HUES48 (cell line): ENCODE measurements around the gene NPHP1.
"Not testable (repeated sequence)": the region's sequence is repeated elsewhere in the genome, so short reads cannot be mapped to it uniquely, and the experiment has no call there.

ENCODE experiments used
- H3K27ac ChIP-seq: one replicate; pipeline ENCODE4 v1.7.0; 2013; ENCODE audit warnings: low read depth, low read length, inconsistent platforms
- H3K27me3 ChIP-seq: 2 replicates; pipeline ENCODE4 v1.6.1; 2013; ENCODE audit warnings: mild to moderate bottlenecking, low read length; ENCODE audit not compliant: control insufficient read depth, insufficient read depth
- H3K36me3 ChIP-seq: 2 replicates; pipeline ENCODE4 v1.6.1; 2013; ENCODE audit warnings: low read length; ENCODE audit not compliant: control insufficient read depth, insufficient read depth
- H3K4me1 ChIP-seq: 2 replicates; pipeline ENCODE4 v1.6.1; 2013; ENCODE audit warnings: mild to moderate bottlenecking, low read length; ENCODE audit not compliant: control insufficient read depth, insufficient read depth
- H3K4me3 ChIP-seq: 2 replicates; pipeline ENCODE4 v1.5.1; 2013; ENCODE audit warnings: mild to moderate bottlenecking, low read depth, low read length
- H3K9ac ChIP-seq: 2 replicates; pipeline ENCODE4 v1.6.1; 2013; ENCODE audit warnings: mild to moderate bottlenecking, low read depth, low read length, moderate library complexity
- H3K9me3 ChIP-seq: 2 replicates; pipeline ENCODE4 v1.6.1; 2013; ENCODE audit warnings: low read length; ENCODE audit not compliant: control insufficient read depth, insufficient read depth

Gene NPHP1

DNA sequence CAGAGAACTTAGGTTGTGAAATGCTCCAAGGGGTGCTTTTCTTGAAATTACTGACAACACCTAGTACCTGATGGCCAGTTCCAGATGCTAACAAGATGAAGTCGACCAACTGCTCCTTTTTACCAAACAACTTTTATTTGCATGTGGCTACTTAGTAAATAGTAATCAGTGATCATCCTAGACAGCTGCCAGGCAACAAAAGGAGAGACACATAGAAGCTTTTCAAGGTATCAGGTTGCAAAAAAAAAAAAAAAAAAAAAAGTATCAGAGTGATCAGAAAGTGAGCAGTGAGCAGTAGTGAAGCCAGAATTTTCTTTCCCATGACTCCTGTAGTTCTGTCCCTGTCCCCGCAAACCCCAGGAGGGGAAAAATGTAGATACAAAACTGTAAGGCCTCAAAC, 121.1 kb downstream of the NPHP1 start:
- H3K9me3 ChIP-seq, H3K36me3 ChIP-seq: not testable (repeated sequence)

GRCh38 chr2:110083162-110083561, 121.7 kb downstream of the NPHP1 start:
- H3K9me3 ChIP-seq, H3K27me3 ChIP-seq, H3K36me3 ChIP-seq, H3K4me3 ChIP-seq, H3K27ac ChIP-seq, H3K9ac ChIP-seq, H3K4me1 ChIP-seq: not testable (repeated sequence)

More for the DNA sequence above, 121.1 kb downstream of the NPHP1 start:
- H3K27me3 ChIP-seq, H3K27ac ChIP-seq, H3K4me1 ChIP-seq, H3K4me3 ChIP-seq, H3K9ac ChIP-seq: not testable (repeated sequence)

DNA sequence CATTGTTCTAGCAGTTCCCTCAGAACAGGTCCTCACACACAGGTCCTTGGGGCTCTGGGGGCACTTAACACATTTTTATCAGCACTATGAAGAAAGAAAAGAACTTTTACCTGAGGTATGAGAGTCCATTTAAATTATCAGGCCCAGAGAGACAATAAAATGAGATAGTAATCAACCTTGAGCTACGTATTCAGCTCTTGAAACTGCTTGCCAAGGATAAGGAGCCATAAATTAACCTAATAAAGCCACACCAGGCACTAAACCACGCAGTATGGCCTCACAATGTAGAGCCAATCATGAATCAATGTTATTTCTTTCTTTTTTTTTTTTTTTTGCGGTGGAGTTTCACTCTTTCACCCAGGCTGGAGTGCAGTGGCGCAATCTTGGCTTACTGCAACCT, 126.7 kb downstream of the NPHP1 start:
- H3K27ac ChIP-seq, H3K4me1 ChIP-seq, H3K9ac ChIP-seq, H3K4me3 ChIP-seq, H3K36me3 ChIP-seq, H3K9me3 ChIP-seq, H3K27me3 ChIP-seq: not testable (repeated sequence)

DNA sequence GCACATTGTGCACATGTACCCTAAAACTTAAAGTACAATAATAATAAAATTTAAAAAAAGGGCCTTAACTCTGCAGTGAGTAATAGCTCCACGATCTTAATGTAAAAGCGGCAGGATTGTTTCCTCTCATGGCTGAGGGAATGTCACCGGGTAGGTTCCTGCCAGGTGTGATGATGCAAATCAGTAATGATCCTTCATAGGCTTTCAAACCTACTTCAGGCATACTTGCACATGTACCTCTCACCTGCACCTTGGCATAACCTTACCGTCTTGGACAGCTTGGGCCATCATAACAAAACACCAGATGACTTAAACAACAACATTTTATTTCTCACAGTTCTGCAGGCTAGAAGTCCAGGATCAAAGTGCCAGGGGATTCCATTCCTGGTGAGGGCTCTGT, 128.9 kb downstream of the NPHP1 start:
- not testable (repeated sequence) for H3K4me1 ChIP-seq, H3K27me3 ChIP-seq, H3K36me3 ChIP-seq, H3K9me3 ChIP-seq, H3K9ac ChIP-seq, H3K4me3 ChIP-seq, H3K27ac ChIP-seq
